Activated naive CD8-positive, alpha-beta T cell (primary cell): Measurements from ENCODE around the gene FDPS.
A peak's percentile ranks its signal among the peaks of the same experiment; 100 is the strongest.

ENCODE experiments used
- H3K27ac Mint-ChIP-seq: one replicate; pipeline ENCODE4 v1.8.0; 2021; ENCODE audit warnings: mixed read lengths
- H3K27me3 Mint-ChIP-seq: one replicate; pipeline ENCODE4 v1.8.0; 2021; ENCODE audit warnings: mixed read lengths
- H3K36me3 Mint-ChIP-seq: one replicate; pipeline ENCODE4 v1.8.0; 2021; ENCODE audit warnings: mixed read lengths
- H3K4me1 Mint-ChIP-seq: one replicate; pipeline ENCODE4 v1.8.0; 2021; ENCODE audit warnings: low read depth, mixed read lengths
- H3K4me3 Mint-ChIP-seq: one replicate; pipeline ENCODE4 v1.8.0; 2021; ENCODE audit warnings: mild to moderate bottlenecking, mixed read lengths
- H3K9me3 Mint-ChIP-seq: one replicate; pipeline ENCODE4 v1.8.0; 2021; ENCODE audit warnings: low read depth, mixed read lengths

Gene FDPS

GRCh38 chr1:155296661-155297060, 12.0 kb upstream of the FDPS start:
- Mint-ChIP-seq H3K4me1 (peaks cover 7% of the 10 kb centered on the region), H3K36me3 (no peaks in the 10 kb centered on the region), H3K27ac (no peak overlapping the region), H3K4me3 (no peak overlapping the region), H3K9me3 (no peaks in the 10 kb centered on the region), H3K27me3 (peaks cover 19% of the 10 kb centered on the region)

- no peak overlapping the region for H3K27ac Mint-ChIP-seq
- H3K4me1 Mint-ChIP-seq: peaks cover 7% of the 10 kb centered on the region
- no peaks in the 10 kb centered on the region for H3K36me3 Mint-ChIP-seq
- no peak overlapping the region for H3K4me3 Mint-ChIP-seq
- H3K27me3 Mint-ChIP-seq: peaks cover 19% of the 10 kb centered on the region
- no peaks in the 10 kb centered on the region for H3K9me3 Mint-ChIP-seq
Observed at GRCh38 chr1:155297384-155297783, 11.3 kb upstream of the FDPS start.

- H3K9me3 Mint-ChIP-seq: no peaks in the 10 kb centered on the region
- no peak overlapping the region for H3K27ac Mint-ChIP-seq
- no peaks in the 10 kb centered on the region for H3K36me3 Mint-ChIP-seq
- H3K4me3 Mint-ChIP-seq: no peak overlapping the region
- peaks cover 3% of the 10 kb centered on the region for H3K4me1 Mint-ChIP-seq
- peaks cover 10% of the 10 kb centered on the region for H3K27me3 Mint-ChIP-seq
Observed at GRCh38 chr1:155300024-155300423, 8.6 kb upstream of the FDPS start.

- no peaks in the 10 kb centered on the region for H3K9me3 Mint-ChIP-seq
- peaks cover under 1% of the 10 kb centered on the region for H3K4me1 Mint-ChIP-seq
- H3K36me3 Mint-ChIP-seq: no peaks in the 10 kb centered on the region
- no peak overlapping the region for H3K4me3 Mint-ChIP-seq
- no peak overlapping the region for H3K27ac Mint-ChIP-seq
- peaks cover 7% of the 10 kb centered on the region for H3K27me3 Mint-ChIP-seq
Observed at GRCh38 chr1:155300553-155301329, 7.9 kb upstream of the FDPS start.

DNA sequence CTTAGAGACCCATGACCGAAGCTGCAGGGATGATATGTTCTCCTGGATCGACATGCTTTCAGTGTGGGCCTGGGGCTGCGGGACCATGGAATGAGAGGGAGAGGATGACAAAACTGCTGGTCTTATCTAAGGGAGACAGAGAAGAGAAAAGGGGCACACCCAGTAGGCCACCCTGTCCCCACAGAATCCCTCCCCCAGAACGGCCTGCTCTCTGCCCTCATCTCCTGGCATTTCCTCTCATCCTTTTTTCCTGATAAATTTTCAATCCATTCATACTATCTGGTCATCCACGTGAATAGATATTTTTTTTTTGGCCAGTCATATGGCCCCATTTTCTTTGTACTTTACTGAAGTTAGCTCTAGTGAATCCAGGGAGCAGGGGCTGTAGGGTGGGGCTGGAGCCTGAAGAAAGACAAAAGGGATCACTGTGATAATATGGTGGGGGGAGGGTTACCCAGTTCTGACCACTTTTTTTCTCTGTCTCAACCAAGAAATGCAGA, 7.3 kb upstream of the FDPS start, which contains the start of gene PKLR:
Gene PKLR (minus strand): TSS at position 97 of the 500 bp plus-strand sequence. CDS start 43 bp downstream, at position 54.
- H3K4me1 Mint-ChIP-seq: no peaks in the 10 kb centered on the region
- peaks cover 7% of the 10 kb centered on the region for H3K27me3 Mint-ChIP-seq
- H3K9me3 Mint-ChIP-seq: no peaks in the 10 kb centered on the region
- H3K27ac Mint-ChIP-seq: peak within 1 kb of the TSS; percentile 58
- no peak within 1 kb of the TSS for H3K4me3 Mint-ChIP-seq
- H3K36me3 Mint-ChIP-seq: no peaks in the 10 kb centered on the region

DNA sequence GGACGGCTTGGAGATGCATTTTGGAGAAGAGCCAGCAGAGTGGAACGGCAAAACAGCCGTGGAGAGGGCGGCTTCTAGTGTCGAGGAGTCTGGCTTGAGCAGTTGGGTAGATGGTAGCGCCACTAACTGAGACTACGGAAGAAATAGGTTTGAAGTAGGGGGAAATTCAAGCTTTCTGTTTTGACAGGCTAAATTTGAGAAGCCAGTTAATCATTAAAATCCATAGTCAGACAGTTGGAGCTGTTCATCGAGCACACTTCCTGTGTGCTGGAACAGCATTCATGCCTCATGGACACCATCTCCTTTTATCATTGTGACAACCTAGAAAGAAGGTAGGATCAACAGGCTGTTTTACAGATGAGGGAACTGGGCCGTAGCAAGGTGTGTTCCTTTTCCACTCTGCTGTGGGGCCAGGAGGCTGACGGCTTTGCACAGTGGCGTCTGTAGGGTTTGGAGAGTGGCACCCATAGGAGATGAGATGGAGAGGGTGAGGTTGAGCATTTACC, 4.1 kb upstream of the FDPS start:
- H3K4me3 Mint-ChIP-seq: no peak overlapping the region
- peaks cover 11% of the 10 kb centered on the region for H3K4me1 Mint-ChIP-seq

DNA sequence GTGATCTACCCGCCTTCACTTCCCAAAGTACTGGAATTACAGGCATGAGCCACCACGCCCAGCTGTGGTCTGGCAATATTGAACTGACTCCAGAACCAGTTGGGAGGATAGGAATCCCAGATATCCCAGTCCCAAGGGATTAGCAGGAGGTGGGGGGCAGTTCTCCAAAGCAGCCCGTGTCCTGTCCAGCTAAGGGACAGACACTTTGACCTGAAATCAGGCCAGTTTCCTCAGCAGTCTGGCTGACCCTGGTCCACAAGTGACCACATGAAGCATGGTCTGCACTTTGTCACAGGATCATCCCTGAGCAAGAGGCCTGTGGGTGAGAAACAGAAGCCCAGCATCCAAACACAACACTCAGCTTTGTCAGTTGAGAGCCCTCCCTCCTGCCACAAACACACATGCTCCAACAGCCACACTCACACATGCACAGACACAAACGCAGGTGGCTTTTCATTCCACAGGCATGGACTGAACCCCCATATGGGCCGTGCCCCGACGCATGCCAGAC, 2.7 kb upstream of the FDPS start:
- no peaks in the 10 kb centered on the region for H3K9me3 Mint-ChIP-seq
- H3K4me1 Mint-ChIP-seq: peaks cover 17% of the 10 kb centered on the region
- peaks cover 2% of the 10 kb centered on the region for H3K27me3 Mint-ChIP-seq
- no peak overlapping the region for H3K27ac Mint-ChIP-seq
- peaks cover 2% of the 10 kb centered on the region for H3K36me3 Mint-ChIP-seq
- no peak overlapping the region for H3K4me3 Mint-ChIP-seq

More for the DNA sequence above, 4.1 kb upstream of the FDPS start:
- Mint-ChIP-seq H3K27me3 (peaks cover 2% of the 10 kb centered on the region), H3K27ac (no peak overlapping the region), H3K9me3 (no peaks in the 10 kb centered on the region), H3K36me3 (no peaks in the 10 kb centered on the region)

GRCh38 chr1:155307247-155307740, 1.4 kb upstream of the FDPS start:
- peaks cover 2% of the 10 kb centered on the region for H3K36me3 Mint-ChIP-seq
- H3K27ac Mint-ChIP-seq: peak overlapping the region; percentile 83
- peaks cover 23% of the 10 kb centered on the region for H3K4me1 Mint-ChIP-seq
- no peaks in the 10 kb centered on the region for H3K9me3 Mint-ChIP-seq
- H3K4me3 Mint-ChIP-seq: peak overlapping the region; percentile 65
- H3K27me3 Mint-ChIP-seq: no peaks in the 10 kb centered on the region

- Mint-ChIP-seq H3K27ac (peak overlapping the region; percentile 98), H3K27me3 (no peaks in the 10 kb centered on the region), H3K4me1 (peaks cover 24% of the 10 kb centered on the region), H3K36me3 (peaks cover 5% of the 10 kb centered on the region), H3K4me3 (peak overlapping the region; percentile 98), H3K9me3 (no peaks in the 10 kb centered on the region)
Observed at GRCh38 chr1:155309423-155310021, 856 bp downstream of the FDPS start.

DNA sequence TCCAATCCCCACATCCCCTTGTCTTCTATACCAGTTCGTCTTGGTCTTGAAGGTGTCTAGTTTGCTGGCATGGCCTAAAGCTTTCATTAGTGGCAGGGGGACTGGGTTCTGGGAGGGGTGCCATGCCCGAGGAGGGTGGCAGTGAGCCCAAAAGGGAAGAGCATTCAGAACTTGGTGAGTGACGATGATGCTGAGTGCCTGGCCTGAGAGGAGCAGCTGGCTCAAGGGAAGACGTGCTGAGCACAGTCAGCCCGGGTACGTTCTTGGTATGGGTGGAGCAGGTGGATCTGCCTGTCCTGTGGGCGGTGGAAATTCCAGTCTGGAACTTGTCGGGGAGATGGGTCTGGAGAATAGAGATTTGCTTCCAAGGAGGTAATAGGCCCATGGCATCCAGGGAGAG, 4.6 kb downstream of the FDPS start:
- Mint-ChIP-seq H3K27ac (no peak overlapping the region), H3K4me3 (no peak overlapping the region), H3K9me3 (no peaks in the 10 kb centered on the region), H3K27me3 (no peaks in the 10 kb centered on the region), H3K4me1 (peaks cover 18% of the 10 kb centered on the region), H3K36me3 (peaks cover 5% of the 10 kb centered on the region)

DNA sequence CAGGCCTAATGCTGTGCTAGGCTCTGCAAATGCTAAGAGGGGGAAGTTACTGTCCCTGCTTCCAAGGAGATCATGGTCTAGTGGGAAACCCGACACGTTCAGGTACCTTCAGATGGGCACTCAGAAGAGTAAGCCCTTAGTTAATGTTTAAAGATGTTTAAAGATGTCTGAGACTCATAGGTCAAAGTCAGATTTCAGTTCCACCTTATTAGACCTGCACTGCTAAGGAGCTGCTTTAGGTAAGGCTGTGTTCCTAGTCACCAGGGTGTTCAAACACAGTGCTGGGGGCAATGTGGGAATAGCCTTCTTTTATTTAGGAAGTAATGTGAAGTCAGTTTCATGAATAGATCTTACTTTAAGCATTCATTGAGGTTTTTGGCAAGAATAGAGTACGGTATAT, 8.3 kb downstream of the FDPS start:
- H3K27ac Mint-ChIP-seq: no peak overlapping the region
- peaks cover 21% of the 10 kb centered on the region for H3K4me1 Mint-ChIP-seq
- no peak overlapping the region for H3K4me3 Mint-ChIP-seq
- H3K27me3 Mint-ChIP-seq: no peaks in the 10 kb centered on the region
- H3K36me3 Mint-ChIP-seq: peaks cover 3% of the 10 kb centered on the region
- no peaks in the 10 kb centered on the region for H3K9me3 Mint-ChIP-seq

- peaks cover 24% of the 10 kb centered on the region for H3K4me1 Mint-ChIP-seq
- H3K36me3 Mint-ChIP-seq: peaks cover 3% of the 10 kb centered on the region
- H3K4me3 Mint-ChIP-seq: no peak overlapping the region
- H3K27me3 Mint-ChIP-seq: no peaks in the 10 kb centered on the region
- no peak overlapping the region for H3K27ac Mint-ChIP-seq
- H3K9me3 Mint-ChIP-seq: no peaks in the 10 kb centered on the region
Observed at GRCh38 chr1:155318082-155318481, 9.4 kb downstream of the FDPS start.

DNA sequence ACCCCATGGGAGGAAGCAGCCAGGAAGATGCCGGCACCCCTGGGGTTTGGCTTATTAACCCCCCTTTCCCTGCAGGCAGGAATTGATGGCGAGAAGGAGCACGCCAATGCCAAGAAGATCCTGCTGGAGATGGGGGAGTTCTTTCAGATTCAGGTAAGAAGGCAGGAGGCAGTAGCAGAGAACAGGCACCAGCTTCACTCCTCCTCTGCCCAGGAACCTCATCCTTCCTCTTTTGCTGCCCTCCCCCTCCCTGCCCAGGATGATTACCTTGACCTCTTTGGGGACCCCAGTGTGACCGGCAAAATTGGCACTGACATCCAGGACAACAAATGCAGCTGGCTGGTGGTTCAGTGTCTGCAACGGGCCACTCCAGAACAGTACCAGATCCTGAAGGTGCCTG, 10.9 kb downstream of the FDPS start:
- H3K27ac Mint-ChIP-seq: no peak overlapping the region
- H3K9me3 Mint-ChIP-seq: no peaks in the 10 kb centered on the region
- no peak overlapping the region for H3K4me3 Mint-ChIP-seq
- H3K27me3 Mint-ChIP-seq: no peaks in the 10 kb centered on the region
- H3K4me1 Mint-ChIP-seq: peaks cover 24% of the 10 kb centered on the region
- H3K36me3 Mint-ChIP-seq: no peaks in the 10 kb centered on the region

GRCh38 chr1:155320252-155320651, 11.6 kb downstream of the FDPS start:
- H3K27ac Mint-ChIP-seq: no peak overlapping the region

More at GRCh38 chr1:155320252-155320651, 11.6 kb downstream of the FDPS start:
- Mint-ChIP-seq H3K4me3 (peak overlapping the region; percentile 67), H3K9me3 (no peaks in the 10 kb centered on the region), H3K36me3 (no peaks in the 10 kb centered on the region), H3K27me3 (no peaks in the 10 kb centered on the region), H3K4me1 (peaks cover 24% of the 10 kb centered on the region)
